Mononuclear cell (primary cell): Measurements from ENCODE around the gene TASOR. TPM values are rescaled to one million over a fixed set of nuclear protein-coding genes. Genes with fewer than 3 reads are reported as not detected.
"Not testable (repeated sequence)": the region's sequence is repeated elsewhere in the genome, so short reads cannot be mapped to it uniquely, and the experiment has no call there.

ENCODE experiments used
- H3K27me3 ChIP-seq: 2 replicates; pipeline ENCODE4 v1.6.0; 2011; ENCODE audit warnings: low read length, control low read depth; ENCODE audit not compliant: insufficient read depth
- H3K4me1 ChIP-seq: 2 replicates; pipeline ENCODE4 v1.5.1; 2011; ENCODE audit warnings: mild to moderate bottlenecking, low read length, control low read depth; ENCODE audit not compliant: insufficient read depth
- H3K4me3 ChIP-seq: 2 replicates; pipeline ENCODE4 v1.5.1; 2011; ENCODE audit warnings: mild to moderate bottlenecking, low read length, moderate library complexity
- H3K9me3 ChIP-seq: 2 replicates; pipeline ENCODE4 v1.5.1; 2011; ENCODE audit warnings: low read depth, mild to moderate bottlenecking, control low read depth, low read length
- total RNA-seq: library from RNA; depleted of rRNA; stranded (reverse); fragments of >200 nt; gene quantifications from one replicate; pipeline ENCODE4 v1.2.3, GENCODE V29; 2012

The TASOR gene
- 81.5 TPM for total RNA-seq

GRCh38 chr3:56683122-56683817 lies at the start of gene TASOR:
Gene TASOR (minus strand): TSS chr3:56683265. CDS start chr3:56683006, 259 bp downstream.
- Histone ChIP-seq H3K4me3 (peak within 1 kb of the TSS; percentile 87), H3K9me3 (no peaks in the 10 kb centered on the region), H3K27me3 (no peaks in the 10 kb centered on the region), H3K4me1 (peaks cover 26% of the 10 kb centered on the region)

- no peaks in the 10 kb centered on the region for H3K27me3 ChIP-seq
- no peak overlapping the region for H3K4me3 ChIP-seq
- H3K4me1 ChIP-seq, result peaks cover 9% of the 10 kb centered on the region
- H3K9me3 ChIP-seq, result no peaks in the 10 kb centered on the region
These were observed 49.0 kb upstream of the TASOR start for GRCh38 chr3:56732109-56732508.

GRCh38 chr3:56725175-56725574 lies 42.1 kb upstream of the TASOR start:
- Histone ChIP-seq H3K27me3 (no peaks in the 10 kb centered on the region), H3K9me3 (no peaks in the 10 kb centered on the region), H3K4me1 (peaks cover 18% of the 10 kb centered on the region), H3K4me3 (no peak overlapping the region)

- Histone ChIP-seq H3K9me3 (no peaks in the 10 kb centered on the region), H3K4me1 (peaks cover 18% of the 10 kb centered on the region), H3K27me3 (no peaks in the 10 kb centered on the region), H3K4me3 (no peak overlapping the region)
These were observed 41.6 kb upstream of the TASOR start for GRCh38 chr3:56724676-56725075.

- Histone ChIP-seq H3K4me3 (no peak overlapping the region), H3K27me3 (no peaks in the 10 kb centered on the region), H3K9me3 (no peaks in the 10 kb centered on the region), H3K4me1 (peaks cover 11% of the 10 kb centered on the region)
These were observed 37.8 kb upstream of the TASOR start for GRCh38 chr3:56720849-56721248.

- not testable (repeated sequence) for H3K9me3 ChIP-seq, H3K27me3 ChIP-seq, H3K4me3 ChIP-seq, H3K4me1 ChIP-seq
These were observed 35.7 kb upstream of the TASOR start for GRCh38 chr3:56718809-56719208.

- Histone ChIP-seq H3K4me3 (no peak overlapping the region), H3K9me3 (no peaks in the 10 kb centered on the region)
These were observed 28.3 kb upstream of the TASOR start for GRCh38 chr3:56711344-56711743.

GRCh38 chr3:56707412-56707811 lies 24.3 kb upstream of the TASOR start:
- H3K9me3 ChIP-seq, H3K4me3 ChIP-seq, H3K27me3 ChIP-seq, H3K4me1 ChIP-seq: not testable (repeated sequence)

More at GRCh38 chr3:56711344-56711743, 28.3 kb upstream of the TASOR start:
- H3K4me1 ChIP-seq, result no peaks in the 10 kb centered on the region
- H3K27me3 ChIP-seq, result no peaks in the 10 kb centered on the region

- Histone ChIP-seq H3K9me3 (no peaks in the 10 kb centered on the region), H3K4me1 (peaks cover 10% of the 10 kb centered on the region), H3K4me3 (no peak overlapping the region), H3K27me3 (no peaks in the 10 kb centered on the region)
These were observed 23.6 kb upstream of the TASOR start for GRCh38 chr3:56706629-56707028.

GRCh38 chr3:56704706-56705105 lies 21.6 kb upstream of the TASOR start:
- peaks cover 10% of the 10 kb centered on the region for H3K4me1 ChIP-seq
- H3K27me3 ChIP-seq, result no peaks in the 10 kb centered on the region
- no peaks in the 10 kb centered on the region for H3K9me3 ChIP-seq
- H3K4me3 ChIP-seq, result no peak overlapping the region

GRCh38 chr3:56702490-56703315 lies 19.6 kb upstream of the TASOR start:
- Histone ChIP-seq H3K27me3 (no peaks in the 10 kb centered on the region), H3K4me1 (peaks cover 10% of the 10 kb centered on the region), H3K4me3 (no peak overlapping the region), H3K9me3 (no peaks in the 10 kb centered on the region)

GRCh38 chr3:56700151-56700550 lies 17.1 kb upstream of the TASOR start:
- Histone ChIP-seq H3K9me3 (no peaks in the 10 kb centered on the region), H3K4me3 (no peak overlapping the region), H3K27me3 (no peaks in the 10 kb centered on the region), H3K4me1 (peaks cover 20% of the 10 kb centered on the region)

- Histone ChIP-seq H3K4me3 (no peak overlapping the region), H3K27me3 (no peaks in the 10 kb centered on the region), H3K4me1 (peaks cover 40% of the 10 kb centered on the region), H3K9me3 (no peaks in the 10 kb centered on the region)
These were observed 12.0 kb upstream of the TASOR start for GRCh38 chr3:56694867-56695683.

GRCh38 chr3:56693750-56694149 lies 10.7 kb upstream of the TASOR start:
- Histone ChIP-seq H3K4me3 (no peak overlapping the region), H3K27me3 (no peaks in the 10 kb centered on the region), H3K9me3 (no peaks in the 10 kb centered on the region), H3K4me1 (peaks cover 40% of the 10 kb centered on the region)
